Measurements from ENCODE around the gene TBCK.

TBCK gene

GRCh38 chr4:106109929-106110328 is 206.1 kb downstream of the TBCK start:
- Histone ChIP-seq H3K27ac (no peak overlapping the region), H4K20me1 (no peaks in the 10 kb centered on the region), H3K27me3 (no peaks in the 10 kb centered on the region), H3K36me3 (peaks cover 85% of the 10 kb centered on the region), H3K4me3 (no peak overlapping the region), H3K4me1 (no peaks in the 10 kb centered on the region), H3K4me2 (no peak overlapping the region), H3K9me3 (peaks cover 55% of the 10 kb centered on the region), H3K9ac (no peak overlapping the region)
- no peak for TF ChIP-seq Cebpa-rat (IDR thresholded peaks at IDR 0.05)

DNA sequence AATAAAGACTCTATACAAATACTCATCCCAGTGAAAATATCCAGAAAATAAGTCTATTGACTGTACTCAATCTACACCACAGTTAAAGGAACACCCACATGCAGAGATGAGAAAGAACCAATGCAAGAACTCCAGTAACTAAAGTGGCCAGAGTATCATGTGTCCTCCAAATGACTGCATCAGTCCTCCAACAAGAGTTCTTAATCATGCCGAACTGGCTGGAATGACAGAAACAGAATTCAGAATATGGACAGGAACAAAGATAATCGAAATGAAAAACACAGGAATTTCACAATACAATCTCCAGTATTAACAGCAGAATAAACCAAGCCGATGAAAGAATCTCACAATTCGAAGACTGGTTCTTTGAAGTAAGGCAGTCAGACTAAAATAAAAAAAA is 210.3 kb downstream of the TBCK start:
- TF ChIP-seq Cebpa-rat (IDR thresholded peaks at IDR 0.05): no peak
- H3K4me3 ChIP-seq: no peak overlapping the region

GRCh38 chr4:106104276-106104675 is 211.7 kb downstream of the TBCK start:
- no peaks in the 10 kb centered on the region for H3K4me1 ChIP-seq
- no peak overlapping the region for H3K4me2 ChIP-seq
- peaks cover 17% of the 10 kb centered on the region for H3K9me3 ChIP-seq
- no peaks in the 10 kb centered on the region for H4K20me1 ChIP-seq
- no peak overlapping the region for H3K4me3 ChIP-seq
- no peak for TF ChIP-seq Cebpa-rat (IDR thresholded peaks at IDR 0.05)
- no peak overlapping the region for H3K9ac ChIP-seq
- no peak overlapping the region for H3K27ac ChIP-seq
- no peaks in the 10 kb centered on the region for H3K27me3 ChIP-seq
- H3K36me3 ChIP-seq: peaks cover 48% of the 10 kb centered on the region

More for the DNA sequence above, 210.3 kb downstream of the TBCK start:
- H3K4me1 ChIP-seq: no peaks in the 10 kb centered on the region
- no peak overlapping the region for H3K9ac ChIP-seq
- no peak overlapping the region for H3K4me2 ChIP-seq
- no peaks in the 10 kb centered on the region for H3K27me3 ChIP-seq
- H3K9me3 ChIP-seq: peaks cover 31% of the 10 kb centered on the region
- H3K36me3 ChIP-seq: peaks cover 62% of the 10 kb centered on the region
- no peaks in the 10 kb centered on the region for H4K20me1 ChIP-seq
- H3K27ac ChIP-seq: no peak overlapping the region

DNA sequence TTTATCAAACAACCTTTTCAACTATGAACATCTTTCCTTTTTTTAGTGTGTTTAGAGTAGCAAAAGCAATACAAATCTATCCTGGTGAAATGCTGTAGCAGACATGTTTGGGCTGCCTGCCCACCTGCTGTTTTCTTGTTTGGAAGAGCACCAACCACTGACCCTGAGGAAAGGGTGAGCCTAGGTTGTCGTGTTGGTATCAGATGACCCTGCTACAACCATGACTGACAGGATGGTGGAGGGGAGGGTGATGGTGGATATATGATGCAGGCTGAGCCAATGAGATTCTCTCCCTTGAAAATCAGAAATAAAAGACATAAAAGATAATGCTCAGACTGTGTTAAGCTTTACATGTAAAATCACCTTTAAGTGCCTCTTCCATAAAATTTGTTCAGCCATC is 219.6 kb downstream of the TBCK start:
- no peak for TF ChIP-seq Cebpa-rat (IDR thresholded peaks at IDR 0.05)
- no peak overlapping the region for H3K9ac ChIP-seq

GRCh38 chr4:106095408-106095807 is 220.6 kb downstream of the TBCK start:
- Histone ChIP-seq H3K36me3 (peaks cover 27% of the 10 kb centered on the region), H3K9me3 (peaks cover 22% of the 10 kb centered on the region), H3K4me2 (no peak overlapping the region), H3K27me3 (no peaks in the 10 kb centered on the region), H3K9ac (no peak overlapping the region), H3K4me3 (no peak overlapping the region), H3K27ac (no peak overlapping the region), H4K20me1 (no peaks in the 10 kb centered on the region), H3K4me1 (no peaks in the 10 kb centered on the region)
- TF ChIP-seq Cebpa-rat (IDR thresholded peaks at IDR 0.05): no peak

More for the DNA sequence above, 219.6 kb downstream of the TBCK start:
- Histone ChIP-seq H3K27me3 (no peaks in the 10 kb centered on the region), H3K27ac (no peak overlapping the region), H3K9me3 (peaks cover 12% of the 10 kb centered on the region), H3K36me3 (peaks cover 17% of the 10 kb centered on the region), H3K4me3 (no peak overlapping the region), H3K4me1 (no peaks in the 10 kb centered on the region), H4K20me1 (no peaks in the 10 kb centered on the region), H3K4me2 (no peak overlapping the region)

- no peak overlapping the region for H3K27ac ChIP-seq
- TF ChIP-seq Cebpa-rat (IDR thresholded peaks at IDR 0.05): no peak
- H3K27me3 ChIP-seq: no peaks in the 10 kb centered on the region
- no peak overlapping the region for H3K4me2 ChIP-seq
- H3K9ac ChIP-seq: no peak overlapping the region
- peaks cover 53% of the 10 kb centered on the region for H3K36me3 ChIP-seq
- no peak overlapping the region for H3K4me3 ChIP-seq
- H3K4me1 ChIP-seq: no peaks in the 10 kb centered on the region
- H4K20me1 ChIP-seq: no peaks in the 10 kb centered on the region
- peaks cover 48% of the 10 kb centered on the region for H3K9me3 ChIP-seq
Observed at GRCh38 chr4:106092361-106093040, 223.5 kb downstream of the TBCK start.

- Histone ChIP-seq H3K4me1 (no peaks in the 10 kb centered on the region), H3K9me3 (peaks cover 54% of the 10 kb centered on the region), H4K20me1 (no peaks in the 10 kb centered on the region), H3K36me3 (peaks cover 57% of the 10 kb centered on the region), H3K27me3 (no peaks in the 10 kb centered on the region), H3K9ac (no peak overlapping the region), H3K27ac (no peak overlapping the region), H3K4me3 (no peak overlapping the region), H3K4me2 (no peak overlapping the region)
- no peak for TF ChIP-seq Cebpa-rat (IDR thresholded peaks at IDR 0.05)
Observed at GRCh38 chr4:106090826-106091225, 225.2 kb downstream of the TBCK start.

- H3K4me2 ChIP-seq: no peak overlapping the region
- H3K27ac ChIP-seq: no peak overlapping the region
- H3K9me3 ChIP-seq: peaks cover 52% of the 10 kb centered on the region
- no peaks in the 10 kb centered on the region for H4K20me1 ChIP-seq
- no peak for TF ChIP-seq Cebpa-rat (IDR thresholded peaks at IDR 0.05)
- H3K4me1 ChIP-seq: peaks cover 9% of the 10 kb centered on the region
- no peak overlapping the region for H3K9ac ChIP-seq
- peaks cover 33% of the 10 kb centered on the region for H3K36me3 ChIP-seq
- no peaks in the 10 kb centered on the region for H3K27me3 ChIP-seq
- no peak overlapping the region for H3K4me3 ChIP-seq
Observed at GRCh38 chr4:106083065-106083464, 232.9 kb downstream of the TBCK start.

- H3K27ac ChIP-seq: no peak overlapping the region
- no peak overlapping the region for H3K9ac ChIP-seq
- H3K27me3 ChIP-seq: no peaks in the 10 kb centered on the region
- H3K36me3 ChIP-seq: peaks cover 45% of the 10 kb centered on the region
- peaks cover 9% of the 10 kb centered on the region for H3K4me1 ChIP-seq
- no peak overlapping the region for H3K4me3 ChIP-seq
- H3K9me3 ChIP-seq: peaks cover 63% of the 10 kb centered on the region
- no peak overlapping the region for H3K4me2 ChIP-seq
- TF ChIP-seq Cebpa-rat (IDR thresholded peaks at IDR 0.05): no peak
- no peaks in the 10 kb centered on the region for H4K20me1 ChIP-seq
Observed at GRCh38 chr4:106080376-106080775, 235.6 kb downstream of the TBCK start.

DNA sequence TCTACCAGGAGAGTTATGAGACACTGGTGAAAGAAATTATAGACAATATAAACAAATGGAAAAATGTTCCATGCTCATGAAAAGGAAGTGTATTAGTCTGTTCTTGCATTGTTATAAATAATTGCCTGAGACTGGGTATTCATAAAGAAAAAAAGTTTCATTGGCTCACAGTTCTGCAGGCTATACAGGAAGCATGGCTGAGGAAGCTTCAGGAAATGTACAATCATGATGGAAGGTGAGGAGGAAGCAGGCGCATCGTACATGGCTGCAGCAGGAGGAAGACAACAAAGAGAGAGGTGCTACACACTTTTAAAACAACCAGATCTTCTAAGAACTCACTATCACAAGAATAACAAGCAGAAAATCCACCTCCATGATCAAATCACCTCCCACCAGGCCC is 236.4 kb downstream of the TBCK start:
- Histone ChIP-seq H3K4me2 (peak overlapping the region; percentile 42; the same call in 1 of the 2 replicates), H3K9ac (no peak overlapping the region), H3K4me3 (no peak overlapping the region), H3K4me1 (peaks cover 9% of the 10 kb centered on the region), H3K27me3 (no peaks in the 10 kb centered on the region), H3K27ac (no peak overlapping the region), H3K9me3 (peaks cover 61% of the 10 kb centered on the region), H3K36me3 (peaks cover 49% of the 10 kb centered on the region), H4K20me1 (no peaks in the 10 kb centered on the region)
- TF ChIP-seq Cebpa-rat (IDR thresholded peaks at IDR 0.05): no peak
